Measurements from ENCODE around the gene CLCN4.

DNA sequence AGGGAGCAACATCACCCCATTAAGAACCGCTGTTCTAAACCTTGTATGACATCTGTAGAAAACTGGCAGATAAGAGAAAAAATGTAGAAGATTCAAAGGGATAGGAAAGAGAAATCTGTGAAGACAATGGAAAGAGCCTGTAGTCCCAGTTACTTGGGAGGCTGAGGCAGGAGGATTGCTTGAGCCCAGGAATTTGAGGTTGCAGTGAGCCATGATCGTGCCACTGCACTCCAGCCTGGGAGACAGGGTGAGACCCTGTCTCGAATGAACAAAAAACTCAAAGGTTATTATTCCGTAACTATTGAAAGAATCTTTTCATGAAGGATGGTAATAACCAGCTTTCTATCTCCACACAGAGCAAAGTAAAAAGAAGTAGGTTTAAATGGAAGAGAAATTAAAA is 1.6 kb upstream of the CLCN4 start:
- no peak for TF ChIP-seq GATA2 (IDR thresholded peaks at IDR 0.05; ENCODE audit: low read depth, low read length)
- TF ChIP-seq GATA3 (IDR thresholded peaks at IDR 0.05; ENCODE audit: low read depth, low read length) = no peak
